NCI-H2171 (cell line): ENCODE results near the gene XK.
A peak's percentile ranks its signal among the peaks of the same experiment; 100 is the strongest.

Experiments used
- DNase-seq: peaks from one replicate; lab custom pipeline; 2025; lab: John Stamatoyannopoulos, UW

XK gene

DNA sequence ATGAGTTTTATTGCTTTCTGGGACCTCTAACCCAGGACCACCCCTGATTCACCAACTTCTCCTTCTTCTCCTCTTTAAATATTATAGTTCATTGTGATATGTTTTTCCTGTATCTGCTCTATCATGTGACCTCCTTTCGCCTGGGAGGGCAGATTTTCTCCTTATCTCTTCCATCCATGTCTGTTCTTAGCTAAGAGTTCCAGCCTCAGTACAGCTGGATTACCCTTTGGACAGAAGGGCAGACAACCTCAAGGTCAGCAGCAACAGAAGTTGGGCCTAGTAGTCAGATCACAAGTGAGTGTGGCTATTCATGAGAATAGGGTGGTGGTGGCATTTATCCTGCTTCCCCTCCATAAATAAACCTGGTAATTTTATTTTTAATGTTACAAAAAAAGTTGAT lies 5.7 kb upstream of the XK start:
- no peak for DNase-seq

DNA sequence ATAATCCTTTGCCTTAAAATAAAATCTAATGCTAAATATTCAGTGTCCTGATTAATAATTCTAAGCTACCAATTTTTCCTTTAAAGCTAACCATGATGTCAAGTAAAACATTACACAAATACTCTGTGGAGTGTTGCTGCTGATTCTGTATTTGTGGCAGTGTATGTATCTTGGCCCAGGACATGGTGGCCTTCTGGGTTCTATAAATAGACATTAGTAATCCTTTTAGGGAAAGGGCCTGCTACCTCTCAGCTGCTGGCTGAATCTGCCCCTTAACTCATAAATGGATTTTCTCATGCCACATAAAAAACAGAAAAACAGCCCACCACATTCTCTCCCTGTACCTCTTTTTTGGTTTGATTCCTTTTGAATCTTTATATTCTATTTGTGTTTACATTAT lies 1.2 kb upstream of the XK start:
- DNase-seq, result no peak

DNA sequence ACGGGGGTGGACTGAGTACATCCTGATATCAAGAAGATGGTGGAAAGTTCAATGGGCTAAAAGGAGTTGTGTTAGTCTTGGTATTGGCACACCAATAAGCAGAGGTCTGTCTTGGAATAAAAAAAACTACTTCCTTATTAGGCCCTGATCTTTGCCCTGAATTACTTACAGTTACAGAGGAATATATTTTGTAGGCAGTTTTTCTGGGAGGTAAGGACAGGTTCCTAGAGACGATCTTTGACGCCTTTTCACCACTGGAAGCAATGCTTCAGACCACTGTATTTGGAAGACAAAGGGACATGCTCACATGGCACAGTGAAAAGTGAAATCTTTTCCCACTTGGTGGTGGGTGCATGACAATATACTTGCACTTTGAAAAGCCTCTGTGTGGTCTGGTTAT lies 618 bp upstream of the XK start:
- no peak for DNase-seq

DNA sequence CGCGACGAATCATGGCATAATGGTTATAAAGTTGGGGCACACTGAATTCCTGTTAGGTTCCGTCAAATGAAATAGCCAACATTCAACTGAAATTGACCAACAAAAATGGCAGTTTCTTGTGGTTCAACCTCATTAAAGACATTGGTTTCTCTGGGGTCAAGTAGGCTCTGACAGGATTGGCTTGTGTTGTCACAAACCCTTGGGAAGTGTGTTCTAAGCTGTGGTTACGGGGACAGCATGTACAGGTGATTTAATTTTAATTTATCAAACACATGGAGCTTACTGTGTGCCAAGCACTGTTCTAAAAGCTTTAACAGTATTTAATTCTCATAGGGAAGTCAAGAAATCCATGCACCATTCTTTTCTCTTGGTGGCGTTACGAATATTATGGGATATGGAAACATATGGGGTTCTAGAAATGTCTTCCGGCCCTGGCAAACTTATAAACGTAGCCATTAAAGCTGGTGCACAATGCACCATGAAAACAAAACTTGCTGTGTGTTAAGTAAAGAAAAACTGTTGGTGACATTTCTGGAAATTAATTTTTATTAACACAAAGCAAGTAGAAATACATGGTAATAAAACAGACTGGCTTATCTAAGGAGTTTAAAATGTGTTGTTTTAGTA lies 891 bp downstream of the XK start:
- DNase-seq, result no peak

DNA sequence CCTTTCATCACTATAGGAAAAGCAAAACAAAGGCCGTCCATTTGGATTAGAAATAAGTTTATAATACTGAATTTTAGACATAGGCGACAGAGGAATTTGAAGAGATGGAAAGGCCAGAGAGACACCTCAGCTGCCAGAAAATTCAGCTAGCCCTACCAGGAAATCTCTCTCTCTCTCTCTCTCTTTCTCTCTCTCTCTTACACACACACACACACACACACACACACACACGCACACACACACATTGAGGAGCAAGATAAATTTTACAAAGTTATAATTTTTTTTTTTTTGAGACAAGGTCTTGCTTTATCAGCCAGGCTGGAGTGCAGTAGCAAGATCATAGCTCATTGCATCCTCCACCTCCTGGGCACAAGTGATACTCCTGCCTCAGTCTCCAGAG lies 1.4 kb downstream of the XK start:
- no peak for DNase-seq

DNA sequence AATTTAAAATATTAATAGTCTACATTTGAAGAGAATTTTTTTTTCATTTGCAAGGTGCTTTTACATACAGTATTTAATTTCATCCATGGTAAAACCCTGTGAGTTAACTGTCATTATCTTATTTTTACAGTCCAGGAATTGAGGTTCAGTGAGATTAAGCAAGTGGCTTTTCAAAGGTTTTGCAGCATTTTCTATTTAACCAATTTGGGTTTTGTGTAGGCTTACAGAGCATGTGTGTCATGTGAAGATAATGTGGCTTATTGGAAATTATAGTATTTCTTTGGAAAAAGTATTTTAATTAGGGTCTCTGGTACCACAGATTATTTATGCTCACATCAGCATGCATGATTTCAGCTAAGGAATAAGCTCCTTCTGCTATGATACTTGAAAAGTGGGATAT lies 4.5 kb downstream of the XK start:
- no peak for DNase-seq

DNA sequence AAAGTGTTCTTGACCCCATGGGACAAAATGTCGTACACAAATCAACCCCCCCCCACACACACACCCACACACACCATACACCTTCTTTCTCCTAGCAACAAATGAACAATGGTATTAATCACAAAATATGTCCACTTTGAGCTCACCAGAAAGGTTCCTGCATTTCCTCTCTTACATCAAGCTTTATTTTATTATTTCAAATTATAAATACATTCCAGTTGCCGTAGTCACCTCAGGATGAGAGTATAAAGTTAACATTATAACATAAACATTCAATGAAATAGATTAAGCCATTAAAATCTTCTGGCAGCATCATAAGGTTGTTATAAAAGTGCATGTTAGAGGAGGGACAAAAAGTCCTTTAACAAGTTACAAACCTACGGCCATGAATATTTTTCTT lies 7.3 kb downstream of the XK start:
- DNase-seq, result no peak

DNA sequence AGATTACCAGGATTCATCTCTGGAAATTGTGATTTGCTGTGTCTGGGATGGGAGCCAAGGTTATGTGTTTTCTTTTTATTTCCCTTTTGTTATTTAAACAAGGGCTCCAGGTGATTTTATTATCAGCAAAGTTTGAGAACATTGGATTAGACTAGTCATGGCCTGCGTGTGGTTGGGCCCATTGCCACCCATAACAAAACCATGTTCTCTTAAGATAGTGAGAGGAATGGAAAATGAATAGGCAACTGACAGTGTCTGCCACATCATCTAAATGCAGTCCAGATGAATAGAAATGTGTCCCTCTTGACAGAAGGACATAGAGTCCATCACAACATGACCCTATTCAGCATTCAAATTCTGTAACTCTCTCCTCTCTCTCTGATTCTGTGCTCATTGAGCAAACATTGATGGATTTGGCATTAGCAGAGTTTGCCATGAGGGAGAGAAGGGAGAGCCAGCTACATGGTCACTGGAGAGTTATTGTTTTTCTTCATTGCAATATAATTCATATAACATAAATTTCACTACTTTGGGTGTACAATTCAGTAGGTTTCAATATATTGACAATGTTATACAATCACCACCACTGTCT lies 11.7 kb downstream of the XK start:
- DNase-seq, result no peak

DNA sequence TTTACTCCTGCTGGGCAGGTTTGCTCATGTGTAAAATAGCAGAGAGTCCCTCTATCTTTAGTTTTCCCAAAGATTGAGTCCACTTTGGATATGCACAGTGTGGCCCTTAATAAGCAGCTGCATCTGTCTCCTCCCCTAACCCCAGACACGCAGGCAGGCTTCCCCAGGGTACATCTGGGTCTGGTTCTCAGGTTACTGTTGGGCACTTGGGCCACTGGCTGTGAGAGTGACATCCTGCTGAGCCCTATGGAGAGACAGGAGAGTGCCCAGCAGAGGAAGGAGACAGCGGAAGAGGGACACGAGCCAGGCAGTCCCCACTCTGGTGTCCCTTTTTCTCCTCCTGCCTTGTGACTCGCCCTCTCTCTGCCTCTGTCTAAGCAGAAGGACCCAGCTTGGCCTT lies 16.0 kb downstream of the XK start:
- peak; percentile 1 for DNase-seq

DNA sequence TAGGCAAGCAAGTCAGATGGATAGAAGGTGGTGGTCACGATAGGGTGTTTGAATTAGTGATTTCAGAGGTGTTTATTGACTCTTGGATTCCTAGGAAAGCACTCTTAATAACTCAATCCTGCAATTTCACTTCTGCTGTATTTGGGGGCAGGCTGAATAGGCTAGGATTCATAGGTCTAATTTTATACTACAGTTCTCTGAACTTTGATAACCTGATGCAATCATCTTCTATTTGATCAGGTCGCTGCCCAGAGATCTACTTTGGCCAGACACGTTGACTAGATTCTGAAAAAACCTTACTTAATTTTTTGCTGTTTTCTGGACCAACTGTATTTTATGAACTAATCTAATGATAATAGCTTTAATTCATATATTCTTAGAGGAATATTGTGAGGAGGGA lies 26.4 kb downstream of the XK start:
- DNase-seq, result no peak

DNA sequence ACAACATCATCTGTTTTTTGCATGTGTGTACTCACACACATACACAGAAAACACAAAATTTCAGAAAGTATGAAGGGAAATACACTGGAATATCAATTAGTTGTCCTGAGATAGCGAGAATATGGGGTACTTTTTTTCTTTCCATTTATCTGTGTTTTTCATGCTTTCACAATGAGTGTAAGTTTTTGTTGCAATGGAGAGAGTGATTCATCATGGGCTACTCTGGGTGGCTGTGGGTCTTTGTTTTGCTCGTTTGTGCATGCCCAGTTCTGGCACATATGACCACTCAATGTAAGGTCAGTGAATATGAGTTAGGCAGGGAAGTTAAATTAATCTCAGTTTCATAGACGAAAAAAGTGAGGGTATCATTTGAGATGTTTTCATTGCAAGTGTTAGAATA lies 26.9 kb downstream of the XK start:
- no peak for DNase-seq

DNA sequence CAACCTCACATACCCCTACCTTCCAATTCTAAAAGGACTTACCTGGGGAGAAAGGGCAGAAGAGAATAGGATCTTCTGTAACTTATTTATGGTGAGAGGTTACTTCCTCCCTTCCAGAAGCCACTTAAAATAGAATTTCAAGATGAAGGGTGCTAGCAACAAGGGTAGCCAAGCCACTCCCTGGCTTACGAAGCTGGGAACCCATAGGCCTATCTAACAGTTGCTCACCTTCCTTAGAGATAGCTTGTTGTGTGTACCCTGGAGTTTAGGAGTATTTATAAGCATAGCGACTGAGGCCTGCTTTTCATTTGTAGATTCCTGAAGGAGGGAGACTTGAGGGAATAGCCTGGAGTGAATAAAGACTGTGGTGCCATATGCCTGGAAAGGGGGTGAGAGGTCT lies 28.9 kb downstream of the XK start:
- DNase-seq, result no peak

DNA sequence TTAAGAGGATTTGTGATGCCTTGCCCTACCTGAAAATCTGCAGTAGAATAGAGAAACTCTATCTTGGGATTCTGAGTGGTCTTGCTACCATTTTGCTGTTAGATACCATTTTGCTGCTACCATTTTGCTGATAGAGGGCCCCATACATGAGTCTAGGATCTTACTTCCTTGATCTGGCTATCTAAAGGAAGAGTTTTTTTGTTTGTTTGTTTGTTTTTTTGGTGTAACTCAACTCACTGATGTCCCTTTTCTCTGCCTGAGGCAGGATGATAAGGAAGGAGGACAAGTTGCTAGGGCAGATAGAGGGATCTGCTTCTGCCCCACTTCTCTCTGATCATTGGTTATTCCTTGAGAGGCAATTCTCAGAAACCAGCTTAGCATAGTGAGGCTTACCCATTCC lies 31.0 kb downstream of the XK start:
- no peak for DNase-seq

DNA sequence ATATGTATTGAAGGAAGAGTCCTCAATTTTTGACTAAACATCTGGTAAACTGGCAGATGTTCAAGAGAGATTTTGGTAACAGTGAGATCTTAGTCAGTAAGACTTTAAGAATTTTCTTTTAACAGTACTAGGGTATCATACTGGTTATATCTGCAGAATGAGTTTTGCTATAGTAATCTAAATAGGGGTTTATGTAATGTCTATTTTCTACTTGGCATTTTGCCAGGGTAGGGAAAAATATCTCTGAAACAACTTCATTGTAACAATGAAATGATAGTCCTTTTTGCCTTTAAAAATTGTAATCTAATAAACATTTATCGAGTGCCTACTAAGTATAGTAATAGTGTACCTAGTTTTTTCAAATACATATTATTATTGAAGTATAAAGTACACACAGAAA lies 32.1 kb downstream of the XK start:
- no peak for DNase-seq

DNA sequence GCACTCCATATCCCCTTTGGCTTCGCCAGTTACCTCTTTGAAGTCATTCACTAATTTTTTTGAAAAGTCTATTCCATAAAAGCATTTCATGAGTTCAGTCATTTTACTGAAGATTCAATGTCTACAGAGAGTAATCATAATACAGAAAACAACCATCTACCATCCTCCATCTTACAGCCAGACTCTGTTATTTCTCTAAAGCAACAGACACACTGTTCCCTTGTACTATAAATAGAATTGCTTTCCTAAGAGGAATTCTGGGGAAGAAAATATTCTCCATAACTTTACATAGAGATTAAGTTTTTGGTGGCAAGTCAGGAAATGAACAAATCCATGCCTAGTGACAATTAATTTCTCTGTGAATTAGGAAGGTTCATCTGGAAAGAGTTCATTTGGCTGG lies 37.0 kb downstream of the XK start:
- DNase-seq, result no peak

DNA sequence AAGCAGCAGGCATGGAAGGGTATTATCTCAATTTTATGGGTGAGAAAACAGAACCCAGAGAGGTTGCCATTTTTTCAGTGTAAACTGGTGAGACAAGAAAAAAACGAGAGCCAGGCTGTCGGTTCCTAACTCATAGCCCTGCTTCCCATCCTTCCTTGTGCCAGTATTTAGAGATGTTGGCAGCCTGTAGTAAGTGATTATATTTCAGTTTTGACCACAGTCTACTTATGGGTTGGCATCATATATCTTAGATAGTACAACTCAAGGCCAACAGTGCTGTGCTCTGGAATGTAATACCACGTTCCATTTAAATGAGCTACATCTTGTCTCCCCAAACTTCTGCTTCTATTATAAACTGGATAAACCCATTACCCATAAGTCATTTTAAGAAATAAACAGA lies 40.8 kb downstream of the XK start:
- no peak for DNase-seq

DNA sequence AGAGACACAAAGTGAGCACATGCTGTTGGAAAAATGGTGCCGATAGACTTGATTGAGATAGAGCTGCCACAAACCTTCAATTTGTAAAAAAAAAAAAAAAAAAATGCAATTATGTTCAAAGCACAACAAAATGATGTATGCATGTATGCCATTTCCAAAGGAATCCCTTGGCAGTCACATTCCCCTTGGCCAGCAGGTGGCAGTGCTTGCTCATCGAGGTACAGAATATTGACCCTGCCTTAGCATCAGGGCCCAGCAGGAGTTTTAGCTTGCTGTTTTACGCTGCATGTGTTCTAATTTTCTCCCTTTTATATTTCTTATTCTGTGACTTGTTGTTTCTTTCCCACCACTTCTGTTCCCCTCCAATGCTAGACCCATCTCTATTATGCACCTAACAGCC lies 59.8 kb downstream of the XK start:
- peak; percentile 31 for DNase-seq

DNA sequence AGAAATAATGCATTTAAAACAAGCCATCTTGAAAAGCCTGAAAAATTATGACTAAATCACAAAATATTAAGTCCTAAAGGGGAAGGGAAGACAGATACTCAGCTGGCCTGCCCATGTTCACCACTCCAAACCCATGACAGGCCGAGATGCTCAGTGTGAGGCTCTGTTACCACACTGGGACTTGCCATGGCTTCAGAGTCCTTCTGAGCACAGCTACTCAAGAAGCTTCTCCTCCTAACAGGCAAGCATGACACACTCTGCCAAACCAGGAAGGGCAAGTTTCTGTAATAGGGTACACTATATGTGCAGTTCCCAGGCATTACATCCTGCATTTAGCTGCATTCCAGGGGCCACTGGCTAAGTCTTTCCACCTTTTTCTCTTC lies 60.2 kb downstream of the XK start:
- no peak for DNase-seq

DNA sequence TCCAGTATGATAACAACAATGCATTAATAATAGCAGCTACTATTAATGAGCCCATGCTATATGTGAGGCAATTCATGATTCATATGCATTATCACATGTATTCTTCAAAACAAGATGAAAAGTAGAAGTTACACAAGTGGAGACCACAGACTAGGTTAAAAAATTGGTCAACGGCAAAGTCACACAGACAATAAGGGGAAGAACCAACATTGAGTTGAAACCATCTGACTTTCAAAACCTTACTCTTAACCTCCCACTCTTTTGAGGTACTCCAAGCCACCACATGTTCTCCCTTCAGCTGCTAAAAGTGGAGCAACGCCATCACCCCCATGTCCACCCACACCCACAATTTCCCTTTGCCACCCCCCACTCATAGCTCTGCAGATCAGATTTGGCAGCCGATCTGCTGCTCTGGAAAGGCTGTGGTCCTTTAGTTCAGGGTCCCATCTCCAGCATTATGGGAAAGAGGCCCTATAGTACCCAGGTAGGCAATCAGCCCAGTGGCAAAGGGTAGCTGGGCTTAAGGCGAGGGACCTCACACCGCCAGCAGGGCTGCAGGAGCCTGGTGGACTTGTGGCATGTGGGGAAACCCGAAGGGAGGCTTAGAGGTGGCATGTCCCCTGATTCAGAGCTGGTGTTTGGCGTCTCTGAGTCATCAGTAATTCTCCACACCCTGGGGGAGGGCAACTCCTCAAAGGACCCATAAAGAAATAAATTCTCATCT lies 60.8 kb downstream of the XK start:
- DNase-seq, result no peak

DNA sequence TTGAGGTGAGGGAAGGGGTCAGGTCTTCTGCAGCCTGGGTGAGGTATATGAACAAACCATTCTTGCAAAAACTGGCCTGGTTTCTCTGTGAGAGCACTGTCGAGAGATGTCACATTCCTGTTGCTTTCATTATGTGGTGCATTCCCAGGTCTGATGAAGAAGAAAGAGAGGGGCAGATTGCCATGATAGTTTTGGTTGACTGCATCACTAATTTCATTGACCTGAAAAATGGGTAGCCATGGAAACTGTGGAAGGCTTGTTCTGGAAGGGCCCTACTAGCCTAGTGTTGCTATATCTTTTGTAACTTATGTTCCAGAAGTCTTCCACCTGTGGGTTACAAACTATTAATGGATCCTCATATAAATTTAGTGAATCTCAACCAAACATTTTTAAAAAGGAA lies 61.4 kb downstream of the XK start:
- no peak for DNase-seq

DNA sequence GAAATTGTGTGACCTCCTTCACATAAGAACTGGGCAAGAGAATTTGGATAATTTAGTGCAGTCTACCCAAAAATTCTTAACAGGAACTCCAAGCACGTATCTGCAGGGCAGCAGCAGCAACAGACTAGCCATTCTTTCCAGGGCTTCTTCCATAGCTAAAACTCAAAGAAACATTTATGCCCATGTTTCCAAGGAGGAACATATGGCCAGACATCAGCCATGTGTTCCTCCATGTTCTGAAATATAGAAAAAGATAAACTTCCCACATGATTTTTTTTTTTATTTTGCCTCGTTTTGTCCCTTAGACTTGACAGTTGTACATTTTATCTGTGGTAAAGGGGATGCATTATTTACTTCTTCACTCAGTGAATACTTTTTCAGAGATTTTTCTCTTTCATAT lies 66.7 kb downstream of the XK start:
- DNase-seq, result no peak

DNA sequence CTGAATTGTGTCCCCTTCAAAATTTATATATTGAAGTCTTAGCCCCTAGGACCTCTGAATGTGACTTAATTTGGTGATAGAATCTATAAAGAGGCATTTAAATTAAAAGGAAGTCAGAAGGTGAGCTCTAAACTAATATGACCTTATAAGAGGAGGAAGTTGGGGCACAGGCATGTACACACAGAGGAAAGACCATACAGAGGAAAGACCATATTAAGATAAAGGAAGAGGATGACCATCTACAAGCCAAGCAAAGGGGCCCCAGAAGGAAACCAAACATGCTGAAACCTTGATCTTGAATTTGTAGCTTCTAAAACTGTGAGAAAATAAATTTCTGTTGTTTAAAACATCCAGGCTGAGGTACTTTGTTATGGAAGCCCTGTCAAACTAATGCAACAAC lies 67.3 kb downstream of the XK start:
- DNase-seq, result no peak

DNA sequence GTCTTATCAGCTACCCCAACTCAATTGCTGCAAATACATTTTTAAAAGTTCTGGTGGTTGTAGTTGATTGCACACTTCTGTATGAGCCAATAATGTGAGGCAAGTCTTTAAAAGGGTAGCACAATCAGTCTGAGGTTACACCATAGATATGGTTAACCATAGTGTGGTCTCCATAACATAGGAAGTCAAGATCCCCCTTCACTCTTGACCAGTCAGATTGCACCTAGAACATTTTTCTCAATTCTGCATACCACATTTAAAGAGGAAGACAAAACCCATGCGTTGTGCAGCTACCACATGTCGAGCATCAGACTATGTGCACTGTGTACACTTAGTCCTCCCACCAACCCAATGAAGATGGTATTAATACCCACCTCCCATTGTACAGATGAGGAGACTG lies 67.8 kb downstream of the XK start:
- DNase-seq, result no peak

DNA sequence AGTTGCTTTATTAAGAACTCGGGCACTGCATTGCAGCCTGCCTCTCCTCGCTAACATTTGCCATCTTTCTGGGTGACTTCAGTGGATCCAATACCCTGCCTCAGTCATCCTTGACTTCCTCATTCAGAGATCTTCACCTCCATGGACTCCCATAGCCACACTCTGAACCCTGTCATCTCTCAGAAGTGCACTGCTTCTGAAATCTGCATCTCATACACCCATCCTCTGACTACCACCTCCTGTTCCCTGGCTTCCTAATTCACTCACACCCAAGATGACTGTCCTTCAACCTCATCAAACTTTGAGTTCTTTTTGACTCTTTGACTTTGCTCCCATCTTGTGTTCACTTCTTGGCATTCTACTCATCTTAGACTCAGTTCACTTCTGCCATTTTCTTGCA lies 68.9 kb downstream of the XK start:
- no peak for DNase-seq
